K562 (cell line): ENCODE measurements around the gene UNC13C. TPM values are rescaled to one million over a fixed set of nuclear protein-coding genes. Genes with fewer than 3 reads are reported as not detected.

Experiments
- ATAC-seq: fragments of 200-7000 bp; cut with Tn5 transposase; 3 replicates; pipeline ENCODE4 v1.9.1; 2020; ENCODE audit warnings: moderate library complexity
- BruUV-seq: library from RNA; stranded (reverse); fragments of 400-500 nt; replicated peaks from 2 replicates; lab custom pipeline; 2021; lab: Mats Ljungman, UMichigan
- CTCF ChIA-PET: fragments of 300-600 bp; formaldehyde crosslinking; extraction: SDS; loops from one replicate; lab custom pipeline; 2021; ENCODE audit warnings: low intra/inter-chr PET ratio; lab: Yijun Ruan, JAX
- POLR2A ChIA-PET: fragments of 300-600, 350-650 bp; sonication (Branson Sonifier 250); formaldehyde crosslinking; extraction: SDS; loops from one replicate; lab custom pipeline; 2021; ENCODE audit warnings: antibody characterized with exemption, inconsistent platforms; lab: Yijun Ruan, JAX
- DNase-seq, 4 experiments: peaks; one replicate each; pipeline versions ENCODE4 v3.0.0 to v3.0.0-alpha.2; 2011 to 2018; ENCODE audit warnings: low spot score in 3 of 4, mixed read lengths in 3 of 4; ENCODE audit errors: extremely low read depth in 1 of 4
- FAIRE-seq: peaks from 2 replicates; lab custom pipeline; 2011; peaks lifted over from hg19 to GRCh38; lab: Jason Lieb, UNC
- H2AFZ ChIP-seq: 2 replicates; pipeline ENCODE4 v1.6.0; 2011; ENCODE audit warnings: low read depth, low read length, control low read depth, inconsistent platforms
- H3K27ac ChIP-seq: fragments of 200-600 bp; 3 replicates; pipeline ENCODE4 v1.8.0; 2011; ENCODE audit warnings: low read depth, mild to moderate bottlenecking, control low read depth, inconsistent platforms, low read length, moderate library complexity, mixed read lengths; ENCODE audit errors: extremely low read depth
- H3K27me3 ChIP-seq, 2 experiments: fragments of 300-600 bp in 1 of 2; 2 replicates in 1 of 2; 3 replicates in 1 of 2; pipeline versions ENCODE4 v1.6.0 to v1.8.0; 2011; ENCODE audit warnings: inconsistent platforms in 2 of 2, low read length in 2 of 2, mild to moderate bottlenecking in 1 of 2, mixed read lengths in 1 of 2, moderate library complexity in 1 of 2; ENCODE audit not compliant: control insufficient read depth in 2 of 2, insufficient read depth in 2 of 2
- H3K36me3 ChIP-seq: fragments of 300-600 bp; 3 replicates; pipeline ENCODE4 v1.8.0; 2011; ENCODE audit warnings: mild to moderate bottlenecking, low read length, inconsistent platforms; ENCODE audit not compliant: control insufficient read depth, insufficient read depth
- H3K4me1 ChIP-seq, 2 experiments: fragments of 200-600 bp in 1 of 2; replicated peaks in 1 of 2; 2 replicates in 1 of 2; 3 replicates in 1 of 2; pipeline versions ENCODE4 v1.5.1 to v1.8.0; 2011; ENCODE audit warnings: inconsistent platforms in 2 of 2, low read length in 2 of 2, mild to moderate bottlenecking in 1 of 2, mixed read lengths in 1 of 2, moderate library complexity in 1 of 2; ENCODE audit not compliant: control insufficient read depth in 2 of 2, insufficient read depth in 2 of 2
- H3K4me2 ChIP-seq: 2 replicates; pipeline ENCODE4 v1.6.1; 2011; ENCODE audit warnings: low read length, control low read depth, inconsistent platforms, mixed read lengths; ENCODE audit not compliant: insufficient read depth
- H3K4me3 ChIP-seq: fragments of 200-600 bp; sonication (generic), shearing (Covaris generic); 2 replicates; pipeline ENCODE4 v1.5.1; 2016; ENCODE audit warnings: control low read depth, inconsistent platforms
- H3K79me2 ChIP-seq: fragments of 200-600 bp; 3 replicates; pipeline ENCODE4 v1.8.0; 2011; ENCODE audit warnings: low read length, inconsistent platforms; ENCODE audit not compliant: control insufficient read depth, insufficient read depth
- H3K9ac ChIP-seq, 2 experiments: 2 replicates each; pipeline versions ENCODE4 v1.6.0 to v1.6.1; 2011; ENCODE audit warnings: low read depth in 2 of 2, low read length in 2 of 2, control low read depth in 1 of 2, inconsistent platforms in 1 of 2, mild to moderate bottlenecking in 1 of 2, mixed read lengths in 1 of 2; ENCODE audit not compliant: insufficient read depth in 1 of 2
- H3K9me1 ChIP-seq: one replicate; pipeline ENCODE4 v1.6.0; 2011; ENCODE audit warnings: inconsistent platforms, mild to moderate bottlenecking, low read length, moderate library complexity; ENCODE audit not compliant: control insufficient read depth, insufficient read depth
- H3K9me3 ChIP-seq: replicated peaks from 2 replicates; pipeline ENCODE4 v1.5.1; 2011; ENCODE audit warnings: low read depth, low read length, inconsistent platforms; ENCODE audit not compliant: control insufficient read depth, insufficient read depth
- H4K20me1 ChIP-seq: replicated peaks from 2 replicates; pipeline ENCODE4 v1.6.1; 2011; ENCODE audit warnings: low read length, inconsistent platforms, mixed read lengths; ENCODE audit not compliant: control insufficient read depth, insufficient read depth
- MYNN ChIP-seq, 2 experiments: sonication (generic); formaldehyde crosslinking in 1 of 2; IDR thresholded peaks; 2 replicates each; pipeline versions ENCODE4 v1.5.0 to v1.6.1; 2016 to 2020; ENCODE audit warnings: antibody characterized with exemption in 1 of 2, missing genetic modification reagents in 1 of 2
- NR1H2 ChIP-seq: sonication (generic); formaldehyde crosslinking; IDR thresholded peaks from 2 replicates; pipeline ENCODE4 v1.4.0; 2020; ENCODE audit warnings: mild to moderate bottlenecking, missing genetic modification reagents
- NR2C1 ChIP-seq, 2 experiments: fragments of 450-650 bp; IDR thresholded peaks; 2 replicates each; pipeline ENCODE4 v1.6.1; 2017; ENCODE audit warnings: mild to moderate bottlenecking in 2 of 2, antibody characterized with exemption in 1 of 2, inconsistent platforms in 1 of 2, missing compliant biosample characterization in 1 of 2, missing genetic modification characterization in 1 of 2
- NR2F6 ChIP-seq: fragments of 450-650 bp; formaldehyde crosslinking; IDR thresholded peaks from 2 replicates; pipeline ENCODE4 v1.4.0; 2020; ENCODE audit warnings: mild to moderate bottlenecking
- RAD51 ChIP-seq: fragments of 450-650 bp; IDR thresholded peaks from 2 replicates; pipeline ENCODE4 v1.7.1; 2016; ENCODE audit warnings: low read depth, mild to moderate bottlenecking, borderline replicate concordance
- ZNF57 ChIP-seq: fragments of 450-650 bp; formaldehyde crosslinking; IDR thresholded peaks from 2 replicates; pipeline ENCODE4 v1.4.0; 2020; ENCODE audit warnings: mild to moderate bottlenecking, moderate library complexity
- ZNF717 ChIP-seq: fragments of 250-450 bp; sonication (Bioruptor Pico); IDR thresholded peaks from 2 replicates; pipeline ENCODE4 v1.5.0; 2021
- WGBS: fragments of 100-300 bp; shearing (Covaris generic); methylation state at CpG from one replicate; pipeline ENCODE4 v1.1.6; 2016; ENCODE audit warnings: low coverage, mixed read lengths; ENCODE audit not compliant: insufficient coverage; ENCODE audit errors: missing lambda C conversion rate; 5-methylcytosine and 5-hydroxymethylcytosine counted together
- in situ Hi-C: fragments of 300-500 bp; cut with MboI; formaldehyde crosslinking; loops from 4 replicates; pipeline ENCODE4 v1.15.0; 2018; ENCODE audit warnings: inconsistent platforms, mixed read lengths
- intact Hi-C: fragments of 100-400 bp; cut with micrococcal nuclease; formaldehyde crosslinking; loops from 2 replicates; pipeline ENCODE4 v1.14.2; 2022
- polyA plus RNA-seq, 8 experiments: library from polyadenylated mRNA; depleted of rRNA in 4 of 8; stranded (reverse) in 5 of 8; unstranded in 3 of 8; fragments of >200 nt; fragmentation: Nextera tagmentation in 2 of 8; fragmentation: Illumina TruSeq in 1 of 8; extraction: Ambion mirVana in 2 of 8; extraction: Trizol in 1 of 8; gene quantifications; 2 replicates each; pipeline versions ENCODE4 v1.2.1 to v1.2.3, GENCODE V29; 2011 to 2014; ENCODE audit warnings: inconsistent platforms in 1 of 8, missing spikeins in 1 of 8
- total RNA-seq, 7 experiments: library from RNA; depleted of rRNA in 6 of 7; stranded (reverse); fragments of >200 nt in 6 of 7; fragmentation: Illumina TruSeq in 2 of 7; extraction: Trizol in 2 of 7; gene quantifications; 2 replicates each; pipeline versions ENCODE4 v1.2.1 to v1.2.3, GENCODE V29; 2011 to 2021; ENCODE audit warnings: low replicate concordance in 1 of 7
- TF ChIP-seq, protein P1 (sequence below): sonication (generic); formaldehyde crosslinking; IDR thresholded peaks from 2 replicates; pipeline ENCODE4 v1.8.1; 2023; ENCODE audit warnings: mild to moderate bottlenecking, missing genetic modification reagents
- TF ChIP-seq, protein P2 (sequence below), 3 experiments: fragments of 200-800 bp in 1 of 3; sonication (Bioruptor generic) in 1 of 3; sonication (generic) in 1 of 3; formaldehyde crosslinking in 1 of 3; IDR thresholded peaks; 2 replicates each; pipeline versions ENCODE4 v1.6.1 to v1.8.0; 2016 to 2022; ENCODE audit warnings: mild to moderate bottlenecking in 2 of 3, missing compliant biosample characterization in 2 of 3, missing genetic modification characterization in 2 of 3, missing genetic modification reagents in 1 of 3

The UNC13C gene
- total and polyA plus RNA-seq, 9 of the 15 experiments (the other 6 are each of a cell fraction or from before 2014, with no cell fraction given): not detected

DNA sequence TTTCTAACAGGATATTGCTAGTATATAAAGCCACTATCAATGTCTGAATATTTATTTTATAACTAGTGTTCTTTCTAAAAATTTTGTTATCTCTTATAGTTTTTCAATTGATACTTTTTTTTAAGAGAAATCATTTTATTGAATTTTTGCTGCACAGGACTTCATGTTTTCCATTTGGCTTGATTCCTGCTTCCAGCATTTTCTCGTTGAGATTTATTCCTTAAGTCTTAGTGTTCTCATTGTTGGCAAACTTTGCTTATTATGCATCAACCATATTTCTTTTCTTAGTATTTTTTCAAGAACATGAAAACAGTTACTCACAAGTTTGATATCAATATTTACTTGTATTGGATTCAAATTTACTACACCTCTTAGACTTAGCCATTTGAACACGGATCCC, 113.4 kb downstream of the UNC13C start:
- Histone ChIP-seq H3K27ac (no peak overlapping the region), H3K9ac (no peak overlapping the region), H3K27me3 (no peaks in the 10 kb centered on the region), H3K9me1 (no peaks in the 10 kb centered on the region), H3K4me2 (no peak overlapping the region), H3K36me3 (no peaks in the 10 kb centered on the region), H3K9me3 (no peaks in the 10 kb centered on the region), H2AFZ (no peak overlapping the region), H4K20me1 (no peaks in the 10 kb centered on the region), H3K4me1 (no peaks in the 10 kb centered on the region), H3K4me3 (no peak overlapping the region), H3K79me2 (no peaks in the 10 kb centered on the region)
- TF ChIP-seq ZNF57: no peak
- TF ChIP-seq MYNN (IDR thresholded peaks at IDR 0.05): no peak
- no peak for TF ChIP-seq MYNN (CRISPR knock-in tag; IDR thresholded peaks at IDR 0.05)
- no peak for TF ChIP-seq NR1H2 (CRISPR knock-in tag)
- no peak for TF ChIP-seq NR2C1 (IDR thresholded peaks at IDR 0.05)
- TF ChIP-seq NR2C1 (tag; IDR thresholded peaks at IDR 0.05): no peak
- no peak for TF ChIP-seq NR2F6 (CRISPR knock-in tag)
- no peak for TF ChIP-seq RAD51
- TF ChIP-seq ZNF717 (CRISPR knock-in tag): no peak
- TF ChIP-seq, protein P1, sequence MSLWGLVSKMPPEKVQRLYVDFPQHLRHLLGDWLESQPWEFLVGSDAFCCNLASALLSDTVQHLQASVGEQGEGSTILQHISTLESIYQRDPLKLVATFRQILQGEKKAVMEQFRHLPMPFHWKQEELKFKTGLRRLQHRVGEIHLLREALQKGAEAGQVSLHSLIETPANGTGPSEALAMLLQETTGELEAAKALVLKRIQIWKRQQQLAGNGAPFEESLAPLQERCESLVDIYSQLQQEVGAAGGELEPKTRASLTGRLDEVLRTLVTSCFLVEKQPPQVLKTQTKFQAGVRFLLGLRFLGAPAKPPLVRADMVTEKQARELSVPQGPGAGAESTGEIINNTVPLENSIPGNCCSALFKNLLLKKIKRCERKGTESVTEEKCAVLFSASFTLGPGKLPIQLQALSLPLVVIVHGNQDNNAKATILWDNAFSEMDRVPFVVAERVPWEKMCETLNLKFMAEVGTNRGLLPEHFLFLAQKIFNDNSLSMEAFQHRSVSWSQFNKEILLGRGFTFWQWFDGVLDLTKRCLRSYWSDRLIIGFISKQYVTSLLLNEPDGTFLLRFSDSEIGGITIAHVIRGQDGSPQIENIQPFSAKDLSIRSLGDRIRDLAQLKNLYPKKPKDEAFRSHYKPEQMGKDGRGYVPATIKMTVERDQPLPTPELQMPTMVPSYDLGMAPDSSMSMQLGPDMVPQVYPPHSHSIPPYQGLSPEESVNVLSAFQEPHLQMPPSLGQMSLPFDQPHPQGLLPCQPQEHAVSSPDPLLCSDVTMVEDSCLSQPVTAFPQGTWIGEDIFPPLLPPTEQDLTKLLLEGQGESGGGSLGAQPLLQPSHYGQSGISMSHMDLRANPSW (CRISPR knock-in tag): no peak
- TF ChIP-seq, protein P2, sequence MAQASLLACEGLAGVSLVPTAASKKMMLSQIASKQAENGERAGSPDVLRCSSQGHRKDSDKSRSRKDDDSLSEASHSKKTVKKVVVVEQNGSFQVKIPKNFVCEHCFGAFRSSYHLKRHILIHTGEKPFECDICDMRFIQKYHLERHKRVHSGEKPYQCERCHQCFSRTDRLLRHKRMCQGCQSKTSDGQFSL (CRISPR knock-in tag; IDR thresholded peaks at IDR 0.05): no peak
- TF ChIP-seq, protein P2 (tag; IDR thresholded peaks at IDR 0.05): no peak
- FAIRE-seq (no peak), ATAC-seq (no peak), DNase-seq (no peak)
- in situ Hi-C loops: no loop called here
- intact Hi-C loops: no loop called here
- CTCF ChIA-PET: no interaction called here
- POLR2A ChIA-PET: no interaction called here
- WGBS: 0% methylated on average over 2 of the region's 2 CpGs
- BruUV-seq: no TSS peak
